Midbrain (tissue), 1 donor: ENCODE measurements around the gene PIP5K1B.

ENCODE experiments used
- DNase-seq: peaks from one replicate; lab custom pipeline; 2025; lab: John Stamatoyannopoulos, UW

Gene PIP5K1B

GRCh38 chr9:68859347-68859746 is 154.3 kb downstream of the PIP5K1B start:
- DNase-seq, result no peak

GRCh38 chr9:68860419-68860818 is 155.4 kb downstream of the PIP5K1B start:
- DNase-seq, result no peak

- no peak for DNase-seq
Observed at GRCh38 chr9:68861436-68861835, 156.4 kb downstream of the PIP5K1B start.

- DNase-seq, result no peak
Observed at GRCh38 chr9:68867066-68867465, 162.0 kb downstream of the PIP5K1B start.

GRCh38 chr9:68869022-68869421 is 164.0 kb downstream of the PIP5K1B start:
- no peak for DNase-seq

GRCh38 chr9:68870086-68870485 is 165.0 kb downstream of the PIP5K1B start:
- DNase-seq, result no peak

GRCh38 chr9:68871236-68871635 is 166.2 kb downstream of the PIP5K1B start:
- DNase-seq, result no peak

GRCh38 chr9:68872026-68872501 is 167.0 kb downstream of the PIP5K1B start:
- no peak for DNase-seq

- no peak for DNase-seq
Observed at GRCh38 chr9:68873179-68873578, 168.1 kb downstream of the PIP5K1B start.

- no peak for DNase-seq
Observed at GRCh38 chr9:68876273-68876672, 171.2 kb downstream of the PIP5K1B start.

GRCh38 chr9:68876681-68877080 is 171.6 kb downstream of the PIP5K1B start:
- DNase-seq, result no peak

- no peak for DNase-seq
Observed at GRCh38 chr9:68877219-68877618, 172.2 kb downstream of the PIP5K1B start.

GRCh38 chr9:68878450-68878849 is 173.4 kb downstream of the PIP5K1B start:
- DNase-seq, result no peak

- DNase-seq, result no peak
Observed at GRCh38 chr9:68883224-68883623, 178.2 kb downstream of the PIP5K1B start.

- no peak for DNase-seq
Observed at GRCh38 chr9:68887232-68887631, 182.2 kb downstream of the PIP5K1B start.

- DNase-seq, result no peak
Observed at GRCh38 chr9:68894502-68894901, 189.5 kb downstream of the PIP5K1B start.

GRCh38 chr9:68895741-68896478 is 190.9 kb downstream of the PIP5K1B start:
- DNase-seq, result no peak

- no peak for DNase-seq
Observed at GRCh38 chr9:68896486-68896885, 191.4 kb downstream of the PIP5K1B start.

- no peak for DNase-seq
Observed at GRCh38 chr9:68897577-68898145, 192.6 kb downstream of the PIP5K1B start.

GRCh38 chr9:68898781-68899439 is 193.9 kb downstream of the PIP5K1B start:
- DNase-seq, result no peak

- no peak for DNase-seq
Observed at GRCh38 chr9:68904454-68904853, 199.4 kb downstream of the PIP5K1B start.

- DNase-seq, result no peak
Observed at GRCh38 chr9:68905129-68905528, 200.1 kb downstream of the PIP5K1B start.

GRCh38 chr9:68907910-68908309 is 202.9 kb downstream of the PIP5K1B start:
- no peak for DNase-seq
